Measurements from ENCODE around the gene UBC. TPM values are rescaled to one million over a fixed set of nuclear protein-coding genes. Genes with fewer than 3 reads are reported as not detected.

UBC gene
- total and polyA plus RNA-seq, 9 of the 15 experiments (the other 6 are each of a cell fraction or from before 2014, with no cell fraction given) = 533 to 1,153 (median 813) TPM

DNA sequence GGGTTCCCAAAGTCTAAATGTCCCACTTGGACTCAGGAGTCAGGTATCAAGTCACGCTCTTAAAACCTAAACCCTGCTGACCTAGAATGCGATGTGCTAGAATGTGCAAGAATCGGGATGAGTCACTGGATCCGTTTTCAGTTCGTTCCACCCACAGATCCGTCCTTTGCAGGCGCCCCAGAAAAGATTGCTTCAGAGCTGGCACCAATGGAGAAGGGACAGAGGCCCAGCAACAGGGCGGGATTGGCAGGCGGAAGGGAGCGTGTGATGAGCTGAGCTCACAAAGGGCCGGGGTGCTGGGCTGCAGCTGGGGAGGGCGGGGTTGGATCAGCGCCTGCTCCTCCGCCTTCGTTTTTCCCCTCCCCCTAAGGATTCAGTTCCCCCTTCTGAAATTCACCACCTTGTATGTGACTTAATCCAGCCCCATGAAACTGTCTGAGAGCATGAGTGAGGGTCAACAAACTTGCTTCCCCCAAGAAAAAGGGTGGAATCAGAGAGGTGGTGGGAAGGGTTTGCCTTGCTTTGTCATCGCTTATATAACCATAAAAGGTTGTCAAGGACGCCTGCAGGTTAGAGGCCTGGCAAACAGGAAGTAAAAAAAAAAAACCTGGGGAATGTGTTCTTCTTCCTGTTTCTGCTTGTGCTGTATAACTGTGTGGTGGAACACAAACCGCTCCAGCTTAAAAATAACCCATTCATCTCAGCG, 2.8 kb upstream of the UBC start (continued):
- TF ChIP-seq FOXJ3 (CRISPR knock-in tag; IDR thresholded peaks at IDR 0.05) (no peak), ZNF444 (CRISPR knock-in tag; IDR thresholded peaks at IDR 0.05) (no peak), FOXA1 (IDR thresholded peaks at IDR 0.05; ENCODE audit: borderline replicate concordance) (no peak), PML (IDR thresholded peaks at IDR 0.05; ENCODE audit: low read length) (peak; percentile 4; the same call in 1 of the 2 replicates), XRCC4 (IDR thresholded peaks at IDR 0.05; ENCODE audit: extremely low read depth, insufficient read depth, insufficient read length) (no peak), ZNF764 (CRISPR knock-in tag; IDR thresholded peaks at IDR 0.05; ENCODE audit: low read depth) (no peak), ZNF57 (CRISPR knock-in tag; IDR thresholded peaks at IDR 0.05) (no peak), CHCHD3 (CRISPR knock-in tag; IDR thresholded peaks at IDR 0.05) (no peak), ZNF707 (CRISPR knock-in tag; conservative IDR thresholded peaks at IDR 0.05) (no peak), TAF9B (IDR thresholded peaks at IDR 0.05; ENCODE audit: partially characterized antibody) (no peak), CREB1 (IDR thresholded peaks at IDR 0.05) (peak; percentile 56), CREB1 (CRISPR knock-in tag; IDR thresholded peaks at IDR 0.05) (peak; percentile 84), MAFK (IDR thresholded peaks at IDR 0.05; ENCODE audit: low read length) (peak; percentile 75), NR2C2 (CRISPR knock-in tag; IDR thresholded peaks at IDR 0.05) (no peak), NR2C2 (tag; IDR thresholded peaks at IDR 0.05) (peak; percentile 92), SRSF7 (optimal IDR thresholded peaks at IDR 0.05; ENCODE audit: low read depth, low read length) (no peak)
- TF ChIP-seq, protein P1, sequence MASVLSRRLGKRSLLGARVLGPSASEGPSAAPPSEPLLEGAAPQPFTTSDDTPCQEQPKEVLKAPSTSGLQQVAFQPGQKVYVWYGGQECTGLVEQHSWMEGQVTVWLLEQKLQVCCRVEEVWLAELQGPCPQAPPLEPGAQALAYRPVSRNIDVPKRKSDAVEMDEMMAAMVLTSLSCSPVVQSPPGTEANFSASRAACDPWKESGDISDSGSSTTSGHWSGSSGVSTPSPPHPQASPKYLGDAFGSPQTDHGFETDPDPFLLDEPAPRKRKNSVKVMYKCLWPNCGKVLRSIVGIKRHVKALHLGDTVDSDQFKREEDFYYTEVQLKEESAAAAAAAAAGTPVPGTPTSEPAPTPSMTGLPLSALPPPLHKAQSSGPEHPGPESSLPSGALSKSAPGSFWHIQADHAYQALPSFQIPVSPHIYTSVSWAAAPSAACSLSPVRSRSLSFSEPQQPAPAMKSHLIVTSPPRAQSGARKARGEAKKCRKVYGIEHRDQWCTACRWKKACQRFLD (CRISPR knock-in tag; IDR thresholded peaks at IDR 0.05) = peak; percentile 91
- TF ChIP-seq, protein P2, sequence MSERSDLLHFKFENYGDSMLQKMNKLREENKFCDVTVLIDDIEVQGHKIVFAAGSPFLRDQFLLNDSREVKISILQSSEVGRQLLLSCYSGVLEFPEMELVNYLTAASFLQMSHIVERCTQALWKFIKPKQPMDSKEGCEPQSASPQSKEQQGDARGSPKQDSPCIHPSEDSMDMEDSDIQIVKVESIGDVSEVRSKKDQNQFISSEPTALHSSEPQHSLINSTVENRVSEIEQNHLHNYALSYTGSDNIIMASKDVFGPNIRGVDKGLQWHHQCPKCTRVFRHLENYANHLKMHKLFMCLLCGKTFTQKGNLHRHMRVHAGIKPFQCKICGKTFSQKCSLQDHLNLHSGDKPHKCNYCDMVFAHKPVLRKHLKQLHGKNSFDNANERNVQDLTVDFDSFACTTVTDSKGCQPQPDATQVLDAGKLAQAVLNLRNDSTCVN (CRISPR knock-in tag; IDR thresholded peaks at IDR 0.05) = 0 out of 2 replicates have a peak, but pooled peaks have one; percentile 22
- TF ChIP-seq, protein P3, sequence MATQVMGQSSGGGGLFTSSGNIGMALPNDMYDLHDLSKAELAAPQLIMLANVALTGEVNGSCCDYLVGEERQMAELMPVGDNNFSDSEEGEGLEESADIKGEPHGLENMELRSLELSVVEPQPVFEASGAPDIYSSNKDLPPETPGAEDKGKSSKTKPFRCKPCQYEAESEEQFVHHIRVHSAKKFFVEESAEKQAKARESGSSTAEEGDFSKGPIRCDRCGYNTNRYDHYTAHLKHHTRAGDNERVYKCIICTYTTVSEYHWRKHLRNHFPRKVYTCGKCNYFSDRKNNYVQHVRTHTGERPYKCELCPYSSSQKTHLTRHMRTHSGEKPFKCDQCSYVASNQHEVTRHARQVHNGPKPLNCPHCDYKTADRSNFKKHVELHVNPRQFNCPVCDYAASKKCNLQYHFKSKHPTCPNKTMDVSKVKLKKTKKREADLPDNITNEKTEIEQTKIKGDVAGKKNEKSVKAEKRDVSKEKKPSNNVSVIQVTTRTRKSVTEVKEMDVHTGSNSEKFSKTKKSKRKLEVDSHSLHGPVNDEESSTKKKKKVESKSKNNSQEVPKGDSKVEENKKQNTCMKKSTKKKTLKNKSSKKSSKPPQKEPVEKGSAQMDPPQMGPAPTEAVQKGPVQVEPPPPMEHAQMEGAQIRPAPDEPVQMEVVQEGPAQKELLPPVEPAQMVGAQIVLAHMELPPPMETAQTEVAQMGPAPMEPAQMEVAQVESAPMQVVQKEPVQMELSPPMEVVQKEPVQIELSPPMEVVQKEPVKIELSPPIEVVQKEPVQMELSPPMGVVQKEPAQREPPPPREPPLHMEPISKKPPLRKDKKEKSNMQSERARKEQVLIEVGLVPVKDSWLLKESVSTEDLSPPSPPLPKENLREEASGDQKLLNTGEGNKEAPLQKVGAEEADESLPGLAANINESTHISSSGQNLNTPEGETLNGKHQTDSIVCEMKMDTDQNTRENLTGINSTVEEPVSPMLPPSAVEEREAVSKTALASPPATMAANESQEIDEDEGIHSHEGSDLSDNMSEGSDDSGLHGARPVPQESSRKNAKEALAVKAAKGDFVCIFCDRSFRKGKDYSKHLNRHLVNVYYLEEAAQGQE (IDR thresholded peaks at IDR 0.05; ENCODE audit: borderline replicate concordance) = no peak
- TF ChIP-seq, protein P3 (CRISPR knock-in tag; IDR thresholded peaks at IDR 0.05; ENCODE audit: low read depth) = no peak

Data from K562 (cell line).